SK-N-SH treated with all-trans-retinoic acid at 6 μM for 48 hours (cell line): ENCODE results near the gene GAP43.

Experiments
- ATAC-seq: fragments of 200-7000 bp; cut with Tn5 transposase; 3 replicates; pipeline ENCODE4 v1.9.1; 2020; ENCODE audit warnings: mild to moderate bottlenecking, moderate library complexity
- ARNTL ChIP-seq: fragments of 450-650 bp; formaldehyde crosslinking; IDR thresholded peaks from 2 replicates; pipeline ENCODE4 v1.5.0; 2020; ENCODE audit warnings: low read depth, mild to moderate bottlenecking, moderate library complexity, borderline replicate concordance
- BACH2 ChIP-seq: fragments of 250-450 bp; sonication (Bioruptor Pico); IDR thresholded peaks from 2 replicates; pipeline ENCODE4 v1.9.0; 2021; ENCODE audit warnings: mild to moderate bottlenecking, borderline replicate concordance
- CREB5 ChIP-seq: fragments of 250-450 bp; sonication (Bioruptor Pico); IDR thresholded peaks from 2 replicates; pipeline ENCODE4 v1.5.1; 2020; ENCODE audit warnings: low read depth, mild to moderate bottlenecking, moderate library complexity
- CSDC2 ChIP-seq: fragments of 250-450 bp; sonication (Bioruptor Pico); IDR thresholded peaks from 2 replicates; pipeline ENCODE4 v1.5.0; 2020; ENCODE audit warnings: mild to moderate bottlenecking, moderate library complexity
- CSRNP3 ChIP-seq: fragments of 250-450 bp; sonication (Bioruptor Pico); IDR thresholded peaks from 2 replicates; pipeline ENCODE4 v1.5.1; 2021; ENCODE audit warnings: mild to moderate bottlenecking, moderate library complexity
- ESRRG ChIP-seq: fragments of 250-450 bp; sonication (Bioruptor Pico); IDR thresholded peaks from 2 replicates; pipeline ENCODE4 v1.6.1; 2021; ENCODE audit warnings: mild to moderate bottlenecking
- OSR1 ChIP-seq: fragments of 250-450 bp; sonication (Bioruptor Pico); IDR thresholded peaks from 2 replicates; pipeline ENCODE4 v1.8.0; 2022; ENCODE audit warnings: moderate library complexity, mild to moderate bottlenecking, inconsistent platforms
- PATZ1 ChIP-seq: fragments of 250-450 bp; sonication (Bioruptor Pico); IDR thresholded peaks from 2 replicates; pipeline ENCODE4 v1.8.0; 2020; ENCODE audit warnings: mild to moderate bottlenecking, moderate library complexity, borderline replicate concordance
- POU6F1 ChIP-seq: fragments of 250-450 bp; sonication (Bioruptor Pico); IDR thresholded peaks from 2 replicates; pipeline ENCODE4 v1.8.0; 2021; ENCODE audit warnings: low read depth, mild to moderate bottlenecking, moderate library complexity, borderline replicate concordance
- PPARA ChIP-seq: fragments of 250-450 bp; sonication (Bioruptor Pico); IDR thresholded peaks from 2 replicates; pipeline ENCODE4 v1.5.0; 2020; ENCODE audit warnings: mild to moderate bottlenecking, borderline replicate concordance
- TCF4 ChIP-seq: fragments of 250-450 bp; sonication (Bioruptor Pico); IDR thresholded peaks from 2 replicates; pipeline ENCODE4 v1.8.0; 2021; ENCODE audit warnings: mild to moderate bottlenecking, moderate library complexity, borderline replicate concordance
- TOX ChIP-seq: fragments of 250-450 bp; sonication (Bioruptor Pico); IDR thresholded peaks from 2 replicates; pipeline ENCODE4 v1.8.0; 2021; ENCODE audit warnings: mild to moderate bottlenecking, moderate library complexity, borderline replicate concordance
- TSHZ2 ChIP-seq: fragments of 250-450 bp; sonication (Bioruptor Pico); IDR thresholded peaks from 2 replicates; pipeline ENCODE4 v1.5.0; 2020; ENCODE audit warnings: mild to moderate bottlenecking, moderate library complexity
- ZFP3 ChIP-seq: fragments of 250-450 bp; sonication (Bioruptor Pico); IDR thresholded peaks from 2 replicates; pipeline ENCODE4 v1.5.0; 2020; ENCODE audit warnings: mild to moderate bottlenecking, moderate library complexity
- ZFP30 ChIP-seq: fragments of 450-650 bp; formaldehyde crosslinking; IDR thresholded peaks from 2 replicates; pipeline ENCODE4 v1.5.0; 2022; ENCODE audit warnings: mild to moderate bottlenecking, moderate library complexity
- ZNF565 ChIP-seq: fragments of 450-650 bp; formaldehyde crosslinking; conservative IDR thresholded peaks from 2 replicates; pipeline ENCODE4 v1.5.0; 2020; ENCODE audit warnings: low read depth, mild to moderate bottlenecking, moderate library complexity
- ZNF70 ChIP-seq: fragments of 450-650 bp; formaldehyde crosslinking; IDR thresholded peaks from 2 replicates; pipeline ENCODE4 v1.5.0; 2020; ENCODE audit warnings: mild to moderate bottlenecking, moderate library complexity
- ZNF8 ChIP-seq: fragments of 450-650 bp; formaldehyde crosslinking; IDR thresholded peaks from 2 replicates; pipeline ENCODE4 v1.5.0; 2020; ENCODE audit warnings: mild to moderate bottlenecking, moderate library complexity

Gene GAP43

GRCh38 chr3:115659253-115660220 lies 36.2 kb downstream of the GAP43 start (continued):
- no peak for TF ChIP-seq PATZ1 (CRISPR knock-in tag)
- TF ChIP-seq TOX (CRISPR knock-in tag): no peak
- no peak for TF ChIP-seq OSR1 (CRISPR knock-in tag)
- TF ChIP-seq CSDC2 (CRISPR knock-in tag): no peak
- TF ChIP-seq ZFP30 (CRISPR knock-in tag): no peak

GRCh38 chr3:115660646-115661337 lies 37.5 kb downstream of the GAP43 start:
- TF ChIP-seq ESRRG: no peak
- no peak for TF ChIP-seq TCF4 (CRISPR knock-in tag)
- TF ChIP-seq ZFP30 (CRISPR knock-in tag): no peak
- TF ChIP-seq CREB5 (CRISPR knock-in tag): no peak
- no peak for TF ChIP-seq BACH2 (CRISPR knock-in tag)
- TF ChIP-seq POU6F1 (CRISPR knock-in tag): no peak
- TF ChIP-seq CSDC2 (CRISPR knock-in tag): no peak
- no peak for TF ChIP-seq TOX (CRISPR knock-in tag)
- TF ChIP-seq ARNTL (CRISPR knock-in tag): no peak
- no peak for TF ChIP-seq CSRNP3 (CRISPR knock-in tag)
- TF ChIP-seq ZFP3 (CRISPR knock-in tag): no peak
- TF ChIP-seq PPARA (CRISPR knock-in tag): no peak
- no peak for TF ChIP-seq TSHZ2
- TF ChIP-seq ZNF8 (CRISPR knock-in tag): no peak
- no peak for TF ChIP-seq OSR1 (CRISPR knock-in tag)
- no peak for TF ChIP-seq ZNF565 (CRISPR knock-in tag)
- no peak for ATAC-seq

GRCh38 chr3:115662356-115662755 lies 39.0 kb downstream of the GAP43 start:
- ATAC-seq: no peak
- TF ChIP-seq PATZ1 (CRISPR knock-in tag) (no peak), BACH2 (CRISPR knock-in tag) (no peak), CREB5 (CRISPR knock-in tag) (no peak), PPARA (CRISPR knock-in tag) (no peak), ZNF70 (CRISPR knock-in tag) (no peak), ZNF8 (CRISPR knock-in tag) (no peak), TSHZ2 (no peak), ZFP30 (CRISPR knock-in tag) (no peak), TCF4 (CRISPR knock-in tag) (no peak)
